Liver (tissue), 9 donors: ENCODE results near the gene ANKRD23. TPM values are rescaled to one million over a fixed set of nuclear protein-coding genes. Genes with fewer than 3 reads are reported as not detected.

Experiments
- DNase-seq: peaks from one replicate; pipeline ENCODE4 v3.0.0-alpha.2; 2017; ENCODE audit warnings: low spot score
- H3K27ac ChIP-seq, 2 donors: one replicate each; pipeline ENCODE4 v1.7.0; 2013; ENCODE audit warnings: inconsistent platforms in 2 of 2, low read length in 2 of 2, control low read depth in 1 of 2, low read depth in 1 of 2, mild to moderate bottlenecking in 1 of 2
- H3K27me3 ChIP-seq, 4 donors: one replicate each; pipeline versions ENCODE4 v1.6.1 to v1.7.0; 2013; ENCODE audit warnings: low read length in 3 of 4, inconsistent platforms in 1 of 4, mild to moderate bottlenecking in 1 of 4, moderate library complexity in 1 of 4; ENCODE audit not compliant: control insufficient read depth in 4 of 4, insufficient read depth in 4 of 4
- H3K36me3 ChIP-seq, 4 donors: one replicate each; pipeline versions ENCODE4 v1.6.1 to v1.7.0; 2013; ENCODE audit warnings: low read length in 3 of 4, mild to moderate bottlenecking in 3 of 4, low read depth in 1 of 4, moderate library complexity in 1 of 4; ENCODE audit not compliant: control insufficient read depth in 4 of 4, insufficient read depth in 3 of 4
- H3K4me1 ChIP-seq, 4 donors: one replicate each; pipeline versions ENCODE4 v1.6.1 to v1.7.0; 2013; ENCODE audit warnings: low read length in 3 of 4, mild to moderate bottlenecking in 3 of 4, moderate library complexity in 1 of 4; ENCODE audit not compliant: control insufficient read depth in 4 of 4, insufficient read depth in 4 of 4
- H3K4me3 ChIP-seq, 3 donors: one replicate each; pipeline versions ENCODE4 v1.6.1 to v1.7.0; 2013; ENCODE audit warnings: low read length in 3 of 3, control low read depth in 1 of 3, low read depth in 1 of 3, mild to moderate bottlenecking in 1 of 3
- H3K9ac ChIP-seq, 2 donors: one replicate each; pipeline ENCODE4 v1.7.0; 2013; ENCODE audit warnings: low read length in 2 of 2, mild to moderate bottlenecking in 2 of 2, moderate library complexity in 2 of 2, control low read depth in 1 of 2, low read depth in 1 of 2
- H3K9me3 ChIP-seq, 4 donors: one replicate each; pipeline versions ENCODE4 v1.6.1 to v1.7.0; 2013; ENCODE audit warnings: low read length in 3 of 4; ENCODE audit not compliant: control insufficient read depth in 4 of 4
- EGR1 ChIP-seq, 2 donors: IDR thresholded peaks; 2 replicates each; pipeline ENCODE4 v1.6.1; 2016 to 2018; ENCODE audit warnings: antibody characterized with exemption in 2 of 2, low read depth in 2 of 2
- FOXA1 ChIP-seq: IDR thresholded peaks from 2 replicates; pipeline ENCODE4 v1.6.1; 2016; ENCODE audit warnings: antibody characterized with exemption
- FOXA2 ChIP-seq: IDR thresholded peaks from 2 replicates; pipeline ENCODE4 v1.6.1; 2016; ENCODE audit warnings: antibody characterized with exemption
- GABPA ChIP-seq, 2 donors: IDR thresholded peaks in 1 of 2; conservative IDR thresholded peaks in 1 of 2; 2 replicates each; pipeline ENCODE4 v1.6.1; 2016; ENCODE audit warnings: antibody characterized with exemption in 2 of 2, mild to moderate bottlenecking in 1 of 2, moderate library complexity in 1 of 2
- HNF4A ChIP-seq, 2 donors: conservative IDR thresholded peaks; 2 replicates each; pipeline ENCODE4 v1.6.1; 2016; ENCODE audit warnings: antibody characterized with exemption in 2 of 2, mild to moderate bottlenecking in 2 of 2
- HNF4G ChIP-seq: IDR thresholded peaks from 2 replicates; pipeline ENCODE4 v1.6.1; 2016; ENCODE audit warnings: antibody characterized with exemption
- JUND ChIP-seq, 2 donors: IDR thresholded peaks; 2 replicates each; pipeline ENCODE4 v1.6.1; 2016; ENCODE audit warnings: antibody characterized with exemption in 2 of 2
- MAX ChIP-seq: IDR thresholded peaks from 2 replicates; pipeline ENCODE4 v1.6.1; 2016; ENCODE audit warnings: antibody characterized with exemption
- NR2F2 ChIP-seq: IDR thresholded peaks from 2 replicates; pipeline ENCODE4 v1.6.1; 2016; ENCODE audit warnings: antibody characterized with exemption
- RAD21 ChIP-seq, 2 donors: IDR thresholded peaks; 2 replicates each; pipeline ENCODE4 v1.6.1; 2016; ENCODE audit warnings: antibody characterized with exemption in 2 of 2, mild to moderate bottlenecking in 2 of 2
- SP1 ChIP-seq: IDR thresholded peaks from 2 replicates; pipeline ENCODE4 v1.6.1; 2018; ENCODE audit warnings: antibody characterized with exemption, mild to moderate bottlenecking
- TAF1 ChIP-seq: conservative IDR thresholded peaks from 2 replicates; pipeline ENCODE4 v1.6.1; 2016; ENCODE audit warnings: antibody characterized with exemption, mild to moderate bottlenecking
- YY1 ChIP-seq: IDR thresholded peaks from 2 replicates; pipeline ENCODE4 v1.6.1; 2016; ENCODE audit warnings: antibody characterized with exemption, mild to moderate bottlenecking
- WGBS: extraction: QIAGEN DNeasy Blood & Tissue Kit; methylation state at CpG from one replicate; pipeline ENCODE4 v1.1.7; 2013; 5-methylcytosine and 5-hydroxymethylcytosine counted together
- polyA plus RNA-seq, 2 donors: library from polyadenylated mRNA; stranded (reverse) in 1 of 2; unstranded in 1 of 2; fragments of 200-250 nt in 1 of 2; fragments of >200 nt in 1 of 2; fragmentation: Nextera tagmentation in 1 of 2; extraction: Ambion mirVana in 1 of 2; gene quantifications; one replicate each; pipeline versions ENCODE4 v1.2.1 to v1.2.3, GENCODE V29; 2013 to 2015
- total RNA-seq, 2 donors: library from RNA; depleted of rRNA; stranded (reverse); fragments of >200 nt; gene quantifications; one replicate each; pipeline ENCODE4 v1.2.3, GENCODE V29; 2014
- TF ChIP-seq, protein P1 (sequence below): IDR thresholded peaks from 2 replicates; pipeline ENCODE4 v1.6.1; 2016; ENCODE audit warnings: antibody characterized with exemption, mild to moderate bottlenecking
- TF ChIP-seq, protein P2 (sequence below): IDR thresholded peaks from 2 replicates; pipeline ENCODE4 v1.6.1; 2016; ENCODE audit warnings: antibody characterized with exemption
- TF ChIP-seq, protein P3 (sequence below): IDR thresholded peaks from 2 replicates; pipeline ENCODE4 v1.6.1; 2016; ENCODE audit warnings: antibody characterized with exemption
- donor health status: healthy.
- donor health status: healthy.
- donor health status: healthy.
- donor health status: healthy.
- donor health status: healthy.

ANKRD23 gene
- total and polyA plus RNA-seq, 4 donors: 0.82 to 4.2 (median 1.9) TPM

DNA sequence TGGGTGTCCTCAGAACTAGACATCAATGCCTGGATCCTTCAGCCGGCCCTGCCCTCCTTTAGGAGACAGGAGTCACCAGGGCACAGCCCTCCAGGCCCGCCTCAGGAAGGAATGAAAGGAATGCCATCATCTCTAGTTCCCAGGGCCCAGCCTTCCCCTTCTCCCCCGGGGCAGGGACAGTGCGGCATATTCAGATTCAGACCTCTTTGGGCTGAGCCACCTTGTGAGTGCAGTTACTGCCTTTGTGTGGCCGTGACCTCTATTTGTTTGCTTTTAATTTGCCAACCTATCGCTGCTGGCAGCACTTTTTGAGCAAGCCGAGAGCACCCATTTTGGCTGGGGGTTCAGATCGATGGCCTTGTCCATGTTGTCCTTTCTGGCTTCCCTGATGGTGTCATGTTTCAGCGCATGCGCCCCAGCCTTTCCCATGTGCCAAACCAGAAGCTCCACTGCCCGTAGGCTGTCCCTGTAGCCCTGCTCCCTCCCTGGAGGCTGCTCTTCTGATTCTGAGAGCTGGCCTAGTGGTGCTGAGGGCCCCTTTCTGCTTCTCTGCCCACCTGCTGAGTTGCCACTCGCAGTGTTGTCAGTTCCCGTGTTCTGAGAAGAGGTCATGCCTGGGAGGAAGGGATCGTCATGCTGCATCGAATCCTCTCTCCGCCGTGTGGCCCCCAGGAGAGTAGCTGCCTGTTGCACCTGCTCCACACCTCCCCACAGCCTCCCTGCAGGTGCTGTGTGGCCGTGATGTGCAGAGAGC, 10.9 kb downstream of the ANKRD23 start (continued):
- TF ChIP-seq, protein P1, sequence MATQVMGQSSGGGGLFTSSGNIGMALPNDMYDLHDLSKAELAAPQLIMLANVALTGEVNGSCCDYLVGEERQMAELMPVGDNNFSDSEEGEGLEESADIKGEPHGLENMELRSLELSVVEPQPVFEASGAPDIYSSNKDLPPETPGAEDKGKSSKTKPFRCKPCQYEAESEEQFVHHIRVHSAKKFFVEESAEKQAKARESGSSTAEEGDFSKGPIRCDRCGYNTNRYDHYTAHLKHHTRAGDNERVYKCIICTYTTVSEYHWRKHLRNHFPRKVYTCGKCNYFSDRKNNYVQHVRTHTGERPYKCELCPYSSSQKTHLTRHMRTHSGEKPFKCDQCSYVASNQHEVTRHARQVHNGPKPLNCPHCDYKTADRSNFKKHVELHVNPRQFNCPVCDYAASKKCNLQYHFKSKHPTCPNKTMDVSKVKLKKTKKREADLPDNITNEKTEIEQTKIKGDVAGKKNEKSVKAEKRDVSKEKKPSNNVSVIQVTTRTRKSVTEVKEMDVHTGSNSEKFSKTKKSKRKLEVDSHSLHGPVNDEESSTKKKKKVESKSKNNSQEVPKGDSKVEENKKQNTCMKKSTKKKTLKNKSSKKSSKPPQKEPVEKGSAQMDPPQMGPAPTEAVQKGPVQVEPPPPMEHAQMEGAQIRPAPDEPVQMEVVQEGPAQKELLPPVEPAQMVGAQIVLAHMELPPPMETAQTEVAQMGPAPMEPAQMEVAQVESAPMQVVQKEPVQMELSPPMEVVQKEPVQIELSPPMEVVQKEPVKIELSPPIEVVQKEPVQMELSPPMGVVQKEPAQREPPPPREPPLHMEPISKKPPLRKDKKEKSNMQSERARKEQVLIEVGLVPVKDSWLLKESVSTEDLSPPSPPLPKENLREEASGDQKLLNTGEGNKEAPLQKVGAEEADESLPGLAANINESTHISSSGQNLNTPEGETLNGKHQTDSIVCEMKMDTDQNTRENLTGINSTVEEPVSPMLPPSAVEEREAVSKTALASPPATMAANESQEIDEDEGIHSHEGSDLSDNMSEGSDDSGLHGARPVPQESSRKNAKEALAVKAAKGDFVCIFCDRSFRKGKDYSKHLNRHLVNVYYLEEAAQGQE: peak; percentile 92
- TF ChIP-seq MAX (peak; percentile 90), HNF4G (peak; percentile 26)

GRCh38 chr2:96832408-96832753, 11.4 kb downstream of the ANKRD23 start:
- Histone ChIP-seq H3K4me1 (peaks cover 15 to 43% (median 41%) of the 10 kb centered on the region in 4 donors), H3K27ac (peak overlapping the region; percentile 29 to 55), H3K36me3 (peaks cover 10 to 35% (median 20%) of the 10 kb centered on the region in 4 donors), H3K9me3 (no peaks in the 10 kb centered on the region), H3K9ac (no peak overlapping the region), H3K27me3 (no peaks in the 10 kb centered on the region), H3K4me3 (no peak overlapping the region)
- WGBS: 64% methylated on average over 11 of the region's 11 CpGs
- no peak for DNase-seq
- TF ChIP-seq, protein P2, sequence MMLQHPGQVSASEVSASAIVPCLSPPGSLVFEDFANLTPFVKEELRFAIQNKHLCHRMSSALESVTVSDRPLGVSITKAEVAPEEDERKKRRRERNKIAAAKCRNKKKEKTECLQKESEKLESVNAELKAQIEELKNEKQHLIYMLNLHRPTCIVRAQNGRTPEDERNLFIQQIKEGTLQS: no peak
- TF ChIP-seq, protein P1: no peak
- TF ChIP-seq, protein P3, sequence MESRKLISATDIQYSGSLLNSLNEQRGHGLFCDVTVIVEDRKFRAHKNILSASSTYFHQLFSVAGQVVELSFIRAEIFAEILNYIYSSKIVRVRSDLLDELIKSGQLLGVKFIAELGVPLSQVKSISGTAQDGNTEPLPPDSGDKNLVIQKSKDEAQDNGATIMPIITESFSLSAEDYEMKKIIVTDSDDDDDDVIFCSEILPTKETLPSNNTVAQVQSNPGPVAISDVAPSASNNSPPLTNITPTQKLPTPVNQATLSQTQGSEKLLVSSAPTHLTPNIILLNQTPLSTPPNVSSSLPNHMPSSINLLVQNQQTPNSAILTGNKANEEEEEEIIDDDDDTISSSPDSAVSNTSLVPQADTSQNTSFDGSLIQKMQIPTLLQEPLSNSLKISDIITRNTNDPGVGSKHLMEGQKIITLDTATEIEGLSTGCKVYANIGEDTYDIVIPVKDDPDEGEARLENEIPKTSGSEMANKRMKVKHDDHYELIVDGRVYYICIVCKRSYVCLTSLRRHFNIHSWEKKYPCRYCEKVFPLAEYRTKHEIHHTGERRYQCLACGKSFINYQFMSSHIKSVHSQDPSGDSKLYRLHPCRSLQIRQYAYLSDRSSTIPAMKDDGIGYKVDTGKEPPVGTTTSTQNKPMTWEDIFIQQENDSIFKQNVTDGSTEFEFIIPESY: no peak

DNA sequence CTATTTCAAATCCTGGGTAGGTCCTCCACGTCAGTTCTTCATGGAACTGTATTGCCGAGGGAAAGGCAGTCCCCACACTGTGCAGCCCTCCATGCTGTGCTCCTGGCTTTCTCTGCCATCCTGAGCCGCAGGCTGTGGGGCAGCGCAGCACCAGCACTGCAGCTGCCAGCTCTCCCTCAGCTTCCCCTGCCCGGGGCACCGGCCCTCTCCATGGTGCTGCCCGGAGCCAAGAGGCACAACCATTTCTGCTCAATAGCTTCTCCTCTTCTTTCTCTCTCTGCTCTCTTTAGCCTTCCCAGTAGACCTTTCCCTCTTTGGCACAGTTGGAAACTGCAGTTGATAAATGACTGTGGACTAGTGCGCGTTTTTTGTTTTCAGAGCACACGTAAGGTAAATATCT, 12.1 kb downstream of the ANKRD23 start:
- Histone ChIP-seq H3K36me3 (peaks cover 11 to 35% (median 20%) of the 10 kb centered on the region in 4 donors), H3K27ac (peak overlapping the region in 1 of 2 donors; percentile 17), H3K4me1 (peaks cover 15 to 43% (median 41%) of the 10 kb centered on the region in 4 donors), H3K9me3 (no peaks in the 10 kb centered on the region), H3K9ac (no peak overlapping the region), H3K4me3 (no peak overlapping the region), H3K27me3 (no peaks in the 10 kb centered on the region)
- no peak for DNase-seq
- WGBS: 39% methylated on average over 10 of the region's 10 CpGs
- TF ChIP-seq GABPA (IDR thresholded peaks at IDR 0.05 in 1 of 2, conservative IDR thresholded peaks at IDR 0.05 in 1 of 2) (no peak), HNF4G (no peak), MAX (no peak), RAD21 (IDR thresholded peaks at IDR 0.05) (peak in 1 of 2 donors; percentile 23), YY1 (peak; percentile 55), HNF4A (conservative IDR thresholded peaks at IDR 0.05) (no peak), FOXA1 (no peak), FOXA2 (no peak), NR2F2 (no peak), JUND (IDR thresholded peaks at IDR 0.05) (no peak), SP1 (no peak), EGR1 (IDR thresholded peaks at IDR 0.05; ENCODE audit: low read depth in 2 of 2) (no peak), TAF1 (no peak)
- TF ChIP-seq, protein P1: peak; percentile 99
